Smooth muscle cell (in vitro differentiated cells): Measurements from ENCODE around the gene ELOF1. TPM values are rescaled to one million over a fixed set of nuclear protein-coding genes. Genes with fewer than 3 reads are reported as not detected.
"Not testable (repeated sequence)": the region's sequence is repeated elsewhere in the genome, so short reads cannot be mapped to it uniquely, and the experiment has no call there.

Experiments
- DNase-seq: peaks from one replicate; lab custom pipeline; 2025; ENCODE audit not compliant: unreplicated experiment; lab: John Stamatoyannopoulos, UW
- H2AFZ ChIP-seq: fragments of 200-600 bp; sonication (generic); 2 replicates; pipeline ENCODE4 v1.6.0; 2016; ENCODE audit warnings: antibody characterized with exemption, low read depth, mild to moderate bottlenecking
- H3F3A ChIP-seq: fragments of 200-600 bp; sonication (generic); 2 replicates; pipeline ENCODE4 v1.6.0; 2017; ENCODE audit warnings: antibody characterized with exemption, low read depth
- H3K27ac ChIP-seq: fragments of 200-600 bp; sonication (generic); 2 replicates; pipeline ENCODE4 v1.5.1; 2016; ENCODE audit warnings: low read depth, mild to moderate bottlenecking
- H3K27me3 ChIP-seq: fragments of 200-600 bp; sonication (generic); 2 replicates; pipeline ENCODE4 v1.6.1; 2016; ENCODE audit warnings: low read depth, mild to moderate bottlenecking
- H3K36me3 ChIP-seq: fragments of 200-600 bp; sonication (generic); 2 replicates; pipeline ENCODE4 v1.5.1; 2016; ENCODE audit warnings: low read depth
- H3K4me1 ChIP-seq: fragments of 200-600 bp; sonication (generic); 2 replicates; pipeline ENCODE4 v1.5.1; 2016; ENCODE audit warnings: low read depth
- H3K4me2 ChIP-seq: fragments of 200-600 bp; sonication (generic); 2 replicates; pipeline ENCODE4 v1.6.0; 2016; ENCODE audit warnings: mild to moderate bottlenecking
- H3K4me3 ChIP-seq: fragments of 200-600 bp; sonication (generic); 2 replicates; pipeline ENCODE4 v1.5.1; 2016; ENCODE audit warnings: mild to moderate bottlenecking
- H3K79me2 ChIP-seq: fragments of 200-600 bp; sonication (generic); 2 replicates; pipeline ENCODE4 v1.6.0; 2016; ENCODE audit warnings: low read depth, mild to moderate bottlenecking
- H3K9ac ChIP-seq: fragments of 200-600 bp; sonication (generic); 2 replicates; pipeline ENCODE4 v1.6.0; 2016; ENCODE audit warnings: low read depth
- H3K9me3 ChIP-seq: fragments of 200-600 bp; sonication (generic); replicated peaks from 2 replicates; pipeline ENCODE4 v1.5.1; 2016; ENCODE audit warnings: low read depth
- H4K20me1 ChIP-seq: fragments of 200-600 bp; sonication (generic); 2 replicates; pipeline ENCODE4 v1.6.0; 2016; ENCODE audit warnings: low read depth
- WGBS: methylation state at CpG from one replicate; pipeline ENCODE4 v1.1.7; 2016; ENCODE audit warnings: low lambda C conversion rate; 5-methylcytosine and 5-hydroxymethylcytosine counted together
- polyA plus RNA-seq: library from polyadenylated mRNA; unstranded; fragments of >200 nt; fragmentation: Nextera tagmentation; extraction: Ambion mirVana; gene quantifications from 2 replicates; pipeline ENCODE4 v1.2.1, GENCODE V29; 2016
- total RNA-seq: library from RNA; depleted of rRNA; stranded (reverse); fragments of >200 nt; gene quantifications from 2 replicates; pipeline ENCODE4 v1.2.3, GENCODE V29; 2014
- TF ChIP-seq, protein P1 (sequence below): fragments of 200-600 bp; sonication (generic); IDR thresholded peaks from 2 replicates; pipeline ENCODE4 v1.5.1; 2017; ENCODE audit warnings: borderline replicate concordance, mild to moderate bottlenecking, antibody characterized with exemption; ENCODE audit not compliant: insufficient read depth, poor library complexity, severe bottlenecking

Gene ELOF1
- total and polyA plus RNA-seq, 2 experiments from 2014 or later = 18.6 to 71.4 TPM

GRCh38 chr19:11574689-11575088 lies 15.7 kb upstream of the ELOF1 start:
- Histone ChIP-seq H3K27me3 (peaks cover 12% of the 10 kb centered on the region), H3K9me3 (no peaks in the 10 kb centered on the region), H3K4me2 (no peak overlapping the region), H3K4me3 (no peak overlapping the region), H3F3A (no peaks in the 10 kb centered on the region), H3K27ac (no peak overlapping the region), H3K4me1 (no peaks in the 10 kb centered on the region), H3K9ac (no peak overlapping the region), H4K20me1 (no peaks in the 10 kb centered on the region), H3K36me3 (no peaks in the 10 kb centered on the region), H3K79me2 (no peaks in the 10 kb centered on the region), H2AFZ (no peak overlapping the region)
- WGBS = 87% methylated on average over 9 of the region's 9 CpGs
- DNase-seq = no peak
- TF ChIP-seq, protein P1, sequence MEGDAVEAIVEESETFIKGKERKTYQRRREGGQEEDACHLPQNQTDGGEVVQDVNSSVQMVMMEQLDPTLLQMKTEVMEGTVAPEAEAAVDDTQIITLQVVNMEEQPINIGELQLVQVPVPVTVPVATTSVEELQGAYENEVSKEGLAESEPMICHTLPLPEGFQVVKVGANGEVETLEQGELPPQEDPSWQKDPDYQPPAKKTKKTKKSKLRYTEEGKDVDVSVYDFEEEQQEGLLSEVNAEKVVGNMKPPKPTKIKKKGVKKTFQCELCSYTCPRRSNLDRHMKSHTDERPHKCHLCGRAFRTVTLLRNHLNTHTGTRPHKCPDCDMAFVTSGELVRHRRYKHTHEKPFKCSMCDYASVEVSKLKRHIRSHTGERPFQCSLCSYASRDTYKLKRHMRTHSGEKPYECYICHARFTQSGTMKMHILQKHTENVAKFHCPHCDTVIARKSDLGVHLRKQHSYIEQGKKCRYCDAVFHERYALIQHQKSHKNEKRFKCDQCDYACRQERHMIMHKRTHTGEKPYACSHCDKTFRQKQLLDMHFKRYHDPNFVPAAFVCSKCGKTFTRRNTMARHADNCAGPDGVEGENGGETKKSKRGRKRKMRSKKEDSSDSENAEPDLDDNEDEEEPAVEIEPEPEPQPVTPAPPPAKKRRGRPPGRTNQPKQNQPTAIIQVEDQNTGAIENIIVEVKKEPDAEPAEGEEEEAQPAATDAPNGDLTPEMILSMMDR = no peak

- WGBS = 78% methylated on average over 4 of the region's 4 CpGs
- not testable (repeated sequence) for H3K79me2 ChIP-seq, H3K9me3 ChIP-seq, H3K9ac ChIP-seq, H3K4me2 ChIP-seq, H3K27me3 ChIP-seq, H3K4me3 ChIP-seq, H3K27ac ChIP-seq, H3F3A ChIP-seq, H2AFZ ChIP-seq, DNase-seq, H3K36me3 ChIP-seq, H4K20me1 ChIP-seq, H3K4me1 ChIP-seq
These were observed 14.7 kb upstream of the ELOF1 start for GRCh38 chr19:11573763-11574162.

- not testable (repeated sequence) for DNase-seq, H4K20me1 ChIP-seq, H3K4me2 ChIP-seq, H3K4me3 ChIP-seq, H3K27ac ChIP-seq, H2AFZ ChIP-seq, H3K27me3 ChIP-seq, H3K9me3 ChIP-seq, H3K4me1 ChIP-seq, H3K9ac ChIP-seq, H3F3A ChIP-seq, H3K36me3 ChIP-seq, H3K79me2 ChIP-seq
- 87% methylated on average over 6 of the region's 6 CpGs for WGBS
These were observed 14.3 kb upstream of the ELOF1 start for GRCh38 chr19:11573354-11573753.

- TF ChIP-seq, protein P1 = no peak
- Histone ChIP-seq H3K79me2 (no peaks in the 10 kb centered on the region), H3K9me3 (no peaks in the 10 kb centered on the region), H3K9ac (no peak overlapping the region), H4K20me1 (no peaks in the 10 kb centered on the region), H3F3A (no peaks in the 10 kb centered on the region), H3K27ac (no peak overlapping the region), H3K4me2 (no peak overlapping the region), H2AFZ (no peak overlapping the region), H3K4me3 (no peak overlapping the region), H3K36me3 (no peaks in the 10 kb centered on the region), H3K4me1 (no peaks in the 10 kb centered on the region), H3K27me3 (no peaks in the 10 kb centered on the region)
- DNase-seq = no peak
- WGBS = 83% methylated on average over 5 of the region's 5 CpGs
These were observed 11.0 kb upstream of the ELOF1 start for GRCh38 chr19:11570039-11570462.

- Histone ChIP-seq H3K27ac (no peak overlapping the region), H3K9me3 (no peaks in the 10 kb centered on the region), H3K4me2 (no peak overlapping the region), H4K20me1 (no peaks in the 10 kb centered on the region), H3F3A (no peaks in the 10 kb centered on the region), H2AFZ (no peak overlapping the region), H3K79me2 (no peaks in the 10 kb centered on the region), H3K4me3 (no peak overlapping the region), H3K4me1 (no peaks in the 10 kb centered on the region), H3K9ac (no peak overlapping the region), H3K36me3 (no peaks in the 10 kb centered on the region), H3K27me3 (no peaks in the 10 kb centered on the region)
- DNase-seq = no peak
- TF ChIP-seq, protein P1 = no peak
- 94% methylated on average over 2 of the region's 2 CpGs for WGBS
These were observed 7.1 kb upstream of the ELOF1 start for GRCh38 chr19:11566164-11566563.

DNA sequence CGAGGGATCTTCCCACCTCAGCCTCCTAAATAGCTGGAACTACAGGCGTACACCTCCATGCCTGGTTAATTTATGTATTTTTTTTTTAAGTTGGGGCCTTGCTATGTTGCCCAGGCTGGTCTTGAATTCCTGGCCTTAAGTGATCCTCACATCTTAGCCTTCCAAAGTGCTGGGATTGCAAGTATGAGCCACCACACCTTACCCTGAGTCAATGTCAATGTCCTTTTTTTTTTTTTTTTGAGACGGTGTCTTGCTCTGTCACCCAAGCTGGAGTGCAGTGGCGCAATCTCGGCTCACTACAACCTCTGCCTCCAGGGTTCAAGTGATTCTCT lies 6.6 kb upstream of the ELOF1 start:
- not testable (repeated sequence) for H4K20me1 ChIP-seq, H3K4me1 ChIP-seq, H2AFZ ChIP-seq, DNase-seq, H3F3A ChIP-seq, H3K27ac ChIP-seq, H3K36me3 ChIP-seq, H3K79me2 ChIP-seq, H3K9me3 ChIP-seq, H3K4me3 ChIP-seq, H3K4me2 ChIP-seq, H3K27me3 ChIP-seq, H3K9ac ChIP-seq
- 90% methylated on average over 4 of the region's 5 CpGs for WGBS
